ENCODE measurements around the gene TPSB2.
"Not testable (repeated sequence)": the region's sequence is repeated elsewhere in the genome, so short reads cannot be mapped to it uniquely, and the experiment has no call there.

Gene TPSB2

DNA sequence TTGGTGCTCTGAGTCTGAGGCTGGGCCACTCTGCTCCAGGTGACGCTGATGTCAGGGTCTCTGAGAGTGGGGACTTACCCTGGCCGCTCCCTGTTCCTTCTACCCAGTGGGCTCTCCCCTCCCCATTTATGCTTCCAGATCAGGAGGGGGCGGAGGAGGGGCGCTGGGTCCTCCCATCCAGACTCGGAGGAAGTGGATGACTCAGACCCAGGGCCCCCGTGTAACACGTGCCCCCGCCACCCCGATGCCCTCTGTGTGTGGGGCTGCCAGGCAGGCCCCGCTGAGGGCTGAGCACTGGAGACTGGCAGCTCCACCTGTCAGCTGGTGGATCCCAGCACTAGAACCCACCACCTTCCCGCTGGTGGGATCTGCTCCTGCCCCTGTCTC lies at the start of gene TPSB2:
TPSB2 (minus strand) TSS at position 101 of the 387 bp plus-strand sequence. CDS start 233 bp downstream, outside the sequence.
- in situ Hi-C loops (cut with HindIII; ENCODE audit: low sequenced_read_pairs) = not testable (repeated sequence)

DNA sequence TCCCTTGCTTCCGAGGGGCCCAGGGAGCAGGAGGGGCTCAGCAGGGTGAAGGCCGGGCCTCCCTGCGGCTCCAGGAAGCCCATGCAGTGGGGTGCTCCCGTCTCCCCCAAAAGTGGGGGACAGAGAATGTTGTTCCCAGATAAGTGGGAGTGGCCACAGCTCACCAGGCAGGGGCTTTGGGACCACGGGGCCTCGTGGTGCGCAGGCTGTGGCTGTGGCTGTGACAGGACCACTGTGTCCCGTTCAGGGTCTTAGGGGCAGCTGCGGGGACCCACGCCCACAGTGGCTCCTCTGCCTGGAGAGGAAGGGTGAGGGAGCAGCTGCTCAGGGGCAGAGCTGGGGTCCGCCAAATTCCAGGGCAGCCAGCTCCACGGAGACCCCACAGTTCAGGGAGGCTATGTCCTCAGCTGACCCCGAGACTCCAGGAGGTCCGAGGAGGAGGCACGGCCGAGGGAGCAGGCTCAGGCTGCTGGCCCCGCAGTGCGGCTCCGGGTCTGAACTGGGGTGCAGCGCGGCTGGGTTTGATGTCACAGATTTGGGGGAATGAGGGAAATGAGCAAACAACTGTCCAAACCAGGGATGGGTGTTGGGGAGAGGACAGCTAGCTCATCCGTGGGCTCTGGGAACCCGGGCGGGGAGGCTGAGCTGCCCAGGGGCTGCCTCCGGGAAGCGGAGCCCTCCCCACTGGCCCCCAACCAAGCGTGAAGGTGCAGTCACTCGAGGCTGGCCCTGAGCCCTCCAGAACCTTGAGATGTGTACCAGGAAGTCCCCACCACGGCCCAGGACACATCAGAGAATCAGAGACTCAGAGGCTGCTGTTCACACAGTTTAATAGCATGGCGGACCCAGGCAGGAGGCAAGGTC lies 49.3 kb upstream of the TPSB2 start:
- in situ Hi-C loops (cut with HindIII; ENCODE audit: low sequenced_read_pairs) = no loop called here

DNA sequence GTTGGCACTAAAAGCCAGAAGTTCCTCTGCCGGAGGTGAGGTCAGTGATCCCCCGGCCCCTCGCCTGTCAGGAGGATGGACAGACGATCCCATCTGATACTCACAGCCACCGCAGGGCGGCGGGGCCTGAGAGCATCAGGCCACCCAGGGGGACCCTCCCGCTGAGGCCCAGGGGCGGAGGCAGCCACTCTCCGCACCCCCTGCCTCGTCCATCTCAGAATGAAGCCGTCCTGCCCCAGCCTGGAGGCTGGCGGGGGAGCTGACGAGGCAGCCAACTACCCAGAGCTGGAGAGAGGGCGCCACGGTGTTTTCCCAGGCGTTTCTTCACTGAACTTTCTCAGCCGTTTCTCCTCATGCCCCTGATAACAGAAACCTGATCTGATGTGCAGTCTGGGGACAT lies 48.5 kb upstream of the TPSB2 start:
- in situ Hi-C loops (cut with HindIII; ENCODE audit: low sequenced_read_pairs) = no loop called here

DNA sequence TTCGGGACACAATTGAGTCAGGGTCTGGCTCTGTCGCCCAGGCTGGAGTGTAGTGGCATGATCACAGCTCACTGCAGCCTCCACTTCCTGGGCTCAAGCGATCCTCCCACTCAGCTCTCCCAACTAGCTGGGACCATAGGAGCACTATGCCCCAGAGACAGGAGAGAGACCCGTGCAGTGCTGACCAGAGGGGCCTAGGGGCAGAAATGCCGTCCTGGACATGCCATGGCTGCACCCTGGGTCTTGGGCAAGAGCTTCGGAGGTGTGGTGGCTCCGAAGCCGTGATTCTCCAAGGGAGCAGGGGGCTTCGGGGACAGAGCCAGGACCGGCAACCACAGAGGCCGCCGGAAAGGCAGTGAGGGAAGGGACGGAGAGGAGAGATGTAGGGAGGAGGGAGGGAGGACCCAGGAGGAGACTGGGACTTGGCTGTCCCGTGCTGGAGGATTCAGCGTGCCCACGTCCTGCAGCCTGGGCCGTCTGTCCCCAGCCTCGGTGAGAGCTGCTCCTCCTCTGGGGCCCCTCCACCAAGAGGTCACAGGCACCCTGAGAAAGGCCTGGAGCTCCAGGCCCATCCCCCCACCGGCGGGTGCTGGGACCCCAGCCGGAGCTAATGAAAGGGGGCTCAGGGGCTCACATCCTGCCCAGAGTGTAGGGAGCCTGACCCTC lies 47.8 kb upstream of the TPSB2 start:
- in situ Hi-C loops (cut with HindIII; ENCODE audit: low sequenced_read_pairs) = no loop called here

DNA sequence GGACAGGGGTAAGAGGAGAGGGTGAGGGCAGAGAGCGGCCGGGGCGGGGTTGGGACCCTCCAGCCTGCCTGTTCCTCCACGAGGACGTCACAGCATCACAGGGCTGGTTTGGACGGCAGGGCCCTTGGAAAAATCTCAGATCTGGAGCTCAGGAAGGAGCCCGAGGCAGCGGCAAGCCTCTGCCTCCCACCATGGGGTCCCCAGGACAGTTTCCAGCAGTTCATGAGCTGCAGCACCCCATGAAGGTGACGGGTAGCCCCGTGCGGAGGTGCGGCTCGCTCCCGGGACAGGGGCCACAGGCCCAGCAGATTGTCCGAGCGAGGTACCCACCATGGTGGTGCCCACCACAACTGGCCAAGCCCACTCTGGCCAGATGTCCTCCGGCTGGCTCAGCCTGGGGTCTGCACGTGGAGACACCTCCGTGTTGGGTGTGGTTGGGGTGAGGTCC lies 47.2 kb upstream of the TPSB2 start:
- in situ Hi-C loops (cut with HindIII; ENCODE audit: low sequenced_read_pairs) = no loop called here

DNA sequence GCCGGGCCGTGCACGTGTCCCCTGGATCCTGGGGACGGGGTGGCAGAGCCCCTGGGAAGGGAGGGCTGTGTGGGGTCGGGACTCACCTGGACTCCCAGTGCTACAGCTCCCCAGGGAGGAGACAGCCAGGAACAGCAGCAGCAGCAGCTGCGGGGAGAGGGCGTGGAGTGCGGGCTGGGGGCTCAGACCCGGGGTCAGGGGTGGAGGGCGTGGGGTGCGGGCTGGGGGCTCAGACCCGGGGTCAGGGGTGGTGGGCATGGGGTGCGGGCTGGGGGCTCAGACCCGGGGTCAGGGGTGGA lies 46.5 kb upstream of the TPSB2 start:
- in situ Hi-C loops (cut with HindIII; ENCODE audit: low sequenced_read_pairs) = no loop called here

DNA sequence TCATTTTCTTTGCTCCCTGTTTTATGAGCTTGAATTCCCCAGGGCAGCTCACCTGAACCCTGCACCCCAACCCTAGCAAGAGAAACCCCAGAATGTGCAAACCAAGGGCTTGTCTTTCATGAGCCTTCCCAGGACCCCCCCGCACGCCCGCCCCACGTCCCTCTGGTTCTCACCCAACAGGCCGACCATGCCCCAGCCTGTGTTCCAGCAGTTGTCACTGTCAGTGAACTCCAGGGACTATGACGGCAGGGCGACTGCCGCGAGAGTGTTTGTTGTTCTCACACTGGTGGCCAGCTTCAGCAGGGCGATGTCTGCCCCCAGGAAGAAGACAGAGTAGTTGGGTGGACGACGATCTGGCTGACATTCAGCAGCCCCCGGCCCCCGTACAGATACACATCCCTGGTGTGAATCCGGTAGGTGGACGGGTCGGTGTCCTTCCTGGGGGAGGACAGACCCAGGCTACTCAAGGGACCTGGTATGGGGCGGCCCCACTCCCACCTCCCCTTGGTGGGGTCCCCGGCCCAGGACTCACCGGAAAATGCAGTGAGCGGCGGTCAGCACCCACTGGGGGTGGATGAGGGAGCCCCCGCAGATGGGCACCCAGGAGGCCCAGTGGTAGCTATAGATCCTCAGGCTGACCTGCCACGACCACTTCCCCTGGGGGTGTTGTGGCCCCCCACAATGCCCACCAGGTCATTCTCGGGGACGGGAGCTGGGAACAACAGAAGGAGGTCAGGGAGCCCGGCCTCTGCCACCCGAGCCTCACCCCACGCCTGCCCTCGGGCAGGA lies 46.0 kb upstream of the TPSB2 start:
- in situ Hi-C loops (cut with HindIII; ENCODE audit: low sequenced_read_pairs) = no loop called here

DNA sequence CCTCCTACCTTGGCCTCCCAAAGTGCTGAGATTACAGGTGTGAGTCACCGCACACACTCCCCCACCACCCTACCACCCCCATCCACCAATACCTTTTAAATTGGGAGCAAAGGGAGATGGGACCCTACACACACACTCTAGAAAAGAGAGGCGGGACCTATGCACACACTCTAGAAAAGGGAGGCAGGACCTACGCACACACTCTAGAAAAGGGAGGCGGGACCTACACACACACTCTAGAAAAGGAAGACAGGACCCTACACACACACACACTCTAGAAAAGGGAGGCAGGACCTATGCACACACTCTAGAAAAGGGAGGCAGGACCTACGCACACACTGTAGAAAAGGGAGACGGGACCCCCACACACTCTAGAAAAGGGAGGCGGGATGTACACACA lies 44.8 kb upstream of the TPSB2 start:
- in situ Hi-C loops (cut with HindIII; ENCODE audit: low sequenced_read_pairs) = no loop called here

DNA sequence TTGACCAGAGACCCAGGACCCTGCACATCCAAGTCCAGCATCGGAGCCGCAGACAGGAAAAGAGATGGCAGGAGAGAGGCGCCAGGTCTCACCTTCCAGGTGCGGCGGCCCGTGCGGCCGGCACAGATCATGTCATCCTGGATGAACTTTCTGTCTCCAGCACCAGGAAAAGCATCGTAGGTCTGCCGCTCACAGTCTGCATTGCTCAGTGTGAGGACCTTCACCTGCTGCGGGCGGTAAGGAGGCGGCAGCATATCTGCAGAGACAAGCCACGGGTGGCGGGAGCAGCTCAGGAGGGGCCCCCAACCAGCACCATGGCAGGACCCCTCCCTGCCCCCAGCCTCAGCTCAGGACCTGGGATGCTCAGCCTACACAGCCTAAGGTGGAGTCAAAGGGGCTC lies 43.8 kb upstream of the TPSB2 start:
- in situ Hi-C loops (cut with HindIII; ENCODE audit: low sequenced_read_pairs) = no loop called here

DNA sequence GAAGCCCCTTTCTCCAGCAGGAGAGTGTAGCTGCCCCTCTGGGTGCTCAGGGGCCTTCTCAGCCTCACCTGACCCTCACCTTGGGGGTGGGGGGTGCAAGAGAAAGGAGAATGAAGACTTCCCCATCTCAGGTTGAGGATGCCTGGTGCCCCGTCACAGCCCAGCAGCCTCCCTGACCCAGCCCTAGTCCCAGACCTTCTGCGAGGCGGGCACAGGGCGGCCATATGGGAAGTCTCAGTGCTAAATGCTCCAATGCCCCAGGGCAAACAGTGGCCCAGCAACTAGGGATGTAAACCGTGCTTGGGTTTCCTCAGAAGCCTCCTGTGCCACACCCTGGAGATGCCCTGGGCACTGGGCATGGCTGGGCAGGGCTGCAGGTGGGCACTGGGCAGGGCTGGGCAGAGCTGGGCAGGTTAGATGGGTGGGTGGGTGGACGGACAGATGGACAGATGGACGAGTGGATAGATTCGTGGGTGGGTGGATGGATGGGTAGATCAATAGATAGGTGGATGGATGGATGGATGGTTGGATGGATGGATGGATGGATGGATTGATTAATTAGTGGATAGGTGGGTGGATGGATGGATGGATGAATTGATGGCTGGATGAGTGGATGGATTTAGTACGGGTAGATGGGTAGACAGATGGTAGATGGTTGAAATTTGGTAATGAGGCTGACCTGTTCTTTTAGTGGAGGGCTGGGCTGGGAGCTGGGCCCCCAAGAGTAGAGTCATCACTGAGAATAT lies 42.6 kb upstream of the TPSB2 start:
- in situ Hi-C loops (cut with HindIII; ENCODE audit: low sequenced_read_pairs) = no loop called here

DNA sequence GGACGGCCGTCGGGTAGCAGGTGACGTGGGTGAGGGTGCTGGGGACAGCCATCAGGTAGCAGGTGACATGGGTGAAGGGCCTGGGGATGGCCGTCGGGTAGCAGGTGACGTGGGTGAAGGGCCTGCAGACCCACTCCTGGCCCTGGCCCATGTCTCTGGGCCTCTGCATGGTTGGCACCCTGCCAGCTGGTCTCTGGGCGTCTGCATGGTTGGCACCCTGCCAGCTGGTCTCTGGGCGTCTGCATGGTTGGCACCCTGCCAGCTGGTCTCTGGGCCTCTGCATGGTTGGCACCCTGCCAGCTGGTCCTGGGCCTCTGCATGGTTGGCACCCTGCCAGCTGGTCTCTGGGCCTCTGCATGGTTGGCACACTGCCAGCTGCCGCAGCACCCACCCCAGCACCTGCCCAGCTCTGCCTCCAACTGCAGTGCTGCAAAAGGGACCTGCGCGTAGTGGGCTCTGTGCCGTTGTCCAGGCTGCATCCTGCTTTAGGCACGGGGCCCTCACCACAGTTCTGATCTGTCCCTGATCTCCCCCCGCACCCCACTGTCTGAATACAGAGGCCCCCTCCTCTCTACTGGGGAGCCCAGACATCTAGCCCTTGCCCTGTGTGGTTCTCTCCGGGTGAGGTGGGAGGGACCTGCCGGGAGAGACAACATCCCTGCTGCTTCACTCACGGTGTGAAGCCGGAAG lies 41.9 kb upstream of the TPSB2 start:
- in situ Hi-C loops (cut with HindIII; ENCODE audit: low sequenced_read_pairs) = not testable (repeated sequence)

DNA sequence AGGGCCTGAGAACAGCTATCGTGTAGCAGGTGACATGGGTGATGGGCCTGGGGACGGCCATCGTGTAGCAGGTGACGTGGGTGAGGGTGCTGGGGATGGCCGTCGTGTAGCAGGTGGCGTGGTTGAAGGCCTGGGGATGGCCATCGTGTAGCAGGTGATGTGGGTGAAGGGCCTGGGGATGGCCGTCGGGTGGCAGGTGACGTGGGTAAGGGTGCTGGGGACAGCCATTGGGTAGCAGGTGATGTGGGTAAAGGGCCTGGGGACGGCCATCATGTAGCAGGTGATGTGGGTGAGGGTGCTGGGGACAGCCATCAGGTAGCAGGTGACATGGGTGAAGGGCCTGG lies 41.4 kb upstream of the TPSB2 start:
- in situ Hi-C loops (cut with HindIII; ENCODE audit: low sequenced_read_pairs) = no loop called here

DNA sequence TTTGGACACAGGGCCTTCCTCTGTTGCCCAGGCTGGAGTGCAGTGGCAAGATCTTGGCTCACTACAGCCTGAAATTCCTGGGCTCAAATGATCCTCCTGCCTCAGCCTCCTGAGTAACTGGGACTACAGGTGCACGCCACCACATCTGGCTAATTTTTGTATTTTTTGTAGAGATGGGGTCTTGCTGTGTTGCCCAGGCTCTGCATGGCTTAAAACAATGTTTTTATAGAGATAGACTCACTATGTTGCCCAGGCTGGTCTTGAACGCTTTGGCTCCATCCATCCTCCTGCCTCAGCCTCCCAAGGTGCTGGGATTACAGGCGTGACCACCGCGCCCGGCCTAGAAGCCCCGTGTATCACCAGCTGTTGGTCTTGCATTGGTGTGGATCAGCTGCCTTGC lies 39.4 kb upstream of the TPSB2 start:
- in situ Hi-C loops (cut with HindIII; ENCODE audit: low sequenced_read_pairs) = not testable (repeated sequence)

DNA sequence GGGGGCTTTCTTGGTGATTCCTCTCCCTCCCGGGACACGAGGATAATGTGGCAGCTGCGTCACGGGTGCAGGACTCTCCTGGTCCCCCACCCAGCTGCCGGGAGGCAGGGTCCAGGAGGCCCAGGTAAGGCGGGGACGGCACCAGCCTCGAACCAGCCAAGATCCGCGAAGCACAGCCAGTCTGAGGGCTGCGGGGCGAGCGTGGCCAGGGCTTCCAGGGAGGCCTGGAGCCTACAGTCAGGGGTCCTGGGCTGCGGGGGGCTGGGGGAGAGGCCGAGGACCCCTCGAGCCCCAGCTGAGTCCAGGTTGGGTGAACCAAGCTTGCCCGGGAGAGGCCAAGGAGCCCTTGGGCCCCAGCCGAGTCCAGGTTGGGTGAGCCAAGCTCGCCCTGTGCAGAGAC lies 35.8 kb upstream of the TPSB2 start:
- in situ Hi-C loops (cut with HindIII; ENCODE audit: low sequenced_read_pairs) = no loop called here

DNA sequence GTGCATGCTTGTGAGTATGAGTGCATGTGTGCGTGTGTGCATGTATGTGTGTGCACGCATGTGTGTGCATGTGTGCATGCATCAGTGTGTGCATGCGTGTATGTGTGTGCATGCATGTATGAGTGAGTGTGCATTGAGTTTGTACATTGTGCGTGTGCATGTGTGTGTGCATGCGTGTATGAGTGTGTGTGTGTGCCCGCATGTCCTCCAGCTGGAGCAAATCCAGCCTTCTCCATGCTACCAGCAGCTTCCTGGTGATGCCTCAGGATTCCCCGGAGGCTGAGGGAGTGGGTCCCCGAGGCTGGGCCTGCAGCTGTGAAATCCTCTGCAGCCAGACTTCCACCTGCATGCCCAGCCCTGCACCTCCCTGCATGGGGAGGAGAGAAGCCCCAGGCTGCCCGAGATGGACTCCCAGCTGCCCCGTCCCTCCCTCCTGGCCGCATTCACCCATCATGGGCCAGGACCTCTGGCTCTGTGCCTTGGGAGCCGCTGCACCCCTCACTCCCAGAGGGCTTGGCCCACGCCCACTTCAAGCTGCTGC lies 35.2 kb upstream of the TPSB2 start:
- in situ Hi-C loops (cut with HindIII; ENCODE audit: low sequenced_read_pairs) = no loop called here

DNA sequence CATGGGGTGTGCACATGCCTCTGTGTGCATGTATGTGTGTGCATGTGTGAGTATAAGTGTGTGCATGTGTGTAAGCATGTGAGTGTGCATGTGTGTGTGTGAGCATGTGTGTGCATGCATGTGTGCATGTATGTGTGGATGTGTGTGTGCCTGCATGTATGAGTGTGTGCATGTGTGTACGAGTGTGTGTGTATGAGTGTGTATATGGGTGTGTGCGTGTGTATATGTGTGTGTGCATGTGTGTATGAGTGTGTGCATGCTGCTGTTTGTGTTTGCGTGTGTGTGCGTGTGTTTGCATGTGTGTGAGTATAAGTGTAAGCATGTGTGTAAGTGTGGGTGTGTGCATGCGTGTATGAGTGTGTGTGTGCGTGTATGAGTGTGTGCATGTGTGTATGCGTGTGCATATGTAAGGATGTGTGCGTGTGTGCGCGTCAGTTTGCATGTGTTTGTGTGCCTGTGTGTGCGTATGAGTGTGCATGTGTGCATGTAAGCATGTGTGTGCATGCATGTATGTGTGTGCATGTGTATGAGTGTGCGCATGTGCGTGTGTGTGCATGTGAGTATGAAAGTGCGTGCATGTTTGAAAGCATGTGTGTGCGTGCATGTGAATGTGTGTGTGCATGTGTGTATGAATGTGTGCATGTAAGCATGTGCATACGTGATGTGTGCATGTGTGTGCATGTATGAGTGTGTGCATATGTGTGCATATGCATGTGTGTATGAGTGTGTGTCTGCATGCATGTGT lies 34.5 kb upstream of the TPSB2 start:
- in situ Hi-C loops (cut with HindIII; ENCODE audit: low sequenced_read_pairs) = no loop called here

DNA sequence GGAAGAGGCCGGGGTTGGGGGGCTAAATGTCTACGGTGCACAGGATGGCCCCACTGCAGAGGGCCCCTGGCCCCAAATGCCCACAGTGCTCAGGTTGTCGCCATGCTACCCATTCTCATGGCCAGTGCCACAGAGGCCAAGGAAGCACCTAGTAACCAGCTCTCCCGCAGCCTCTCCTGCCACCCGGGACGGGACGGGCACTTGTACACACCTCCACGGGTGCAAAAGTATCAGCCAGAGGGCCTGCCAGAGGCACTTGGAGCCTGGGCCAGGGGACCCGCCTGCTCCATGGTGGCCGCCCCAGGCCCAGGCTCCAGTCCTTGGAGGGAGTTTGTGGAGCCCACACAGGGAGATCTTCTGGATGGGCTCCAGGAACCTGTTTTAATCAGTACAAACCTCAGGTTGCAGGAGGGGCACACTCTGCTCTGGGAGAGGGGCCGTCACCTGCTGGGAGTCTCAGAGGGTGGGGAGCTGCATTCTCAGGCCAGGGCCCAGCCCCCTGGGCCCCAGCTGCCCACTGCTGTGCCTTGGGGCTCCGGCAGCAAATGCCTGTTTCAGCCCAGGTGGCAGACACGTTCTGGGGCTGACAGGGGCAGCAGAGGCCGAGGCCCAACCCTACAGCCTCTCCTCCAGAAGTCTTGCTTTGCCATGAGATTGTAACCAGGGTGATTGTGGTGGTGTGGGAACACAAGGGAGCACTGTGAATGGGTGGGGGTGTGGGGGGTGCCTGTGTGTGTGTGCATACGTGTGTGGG lies 33.8 kb upstream of the TPSB2 start:
- in situ Hi-C loops (cut with HindIII; ENCODE audit: low sequenced_read_pairs) = no loop called here

DNA sequence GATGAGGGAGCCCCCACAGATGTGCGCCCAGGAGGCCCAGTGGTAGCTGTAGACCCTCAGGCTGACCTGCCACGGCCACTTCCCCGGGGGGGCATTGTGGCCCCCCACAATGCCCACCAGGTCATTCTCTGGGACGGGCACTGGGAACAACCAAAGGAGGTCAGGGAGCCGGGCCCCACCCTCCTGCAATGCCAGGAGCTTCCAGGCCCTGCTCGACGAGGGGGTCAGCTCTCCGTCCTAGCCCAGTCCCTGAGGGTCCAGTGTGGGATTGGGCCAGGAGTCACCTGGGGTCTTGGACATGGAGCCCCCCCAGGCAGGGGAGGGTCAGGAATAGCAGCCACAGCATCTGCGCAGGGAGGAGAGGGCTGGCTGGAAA lies 32.9 kb upstream of the TPSB2 start:
- in situ Hi-C loops (cut with HindIII; ENCODE audit: low sequenced_read_pairs) = no loop called here
